HepG2 (cell line): Measurements from ENCODE around the gene VEGFA. TPM values are rescaled to one million over a fixed set of nuclear protein-coding genes. Genes with fewer than 3 reads are reported as not detected.
A peak's percentile ranks its signal among the peaks of the same experiment; 100 is the strongest.

ENCODE experiments used
- EEA1 ChIP-seq: sonication (generic); formaldehyde crosslinking; IDR thresholded peaks from 2 replicates; pipeline ENCODE4 v1.5.1; 2020; ENCODE audit warnings: mild to moderate bottlenecking, missing genetic modification reagents, borderline replicate concordance
- EP300 ChIP-seq, 3 experiments: sonication (generic) in 1 of 3; formaldehyde crosslinking in 1 of 3; IDR thresholded peaks; 2 replicates each; pipeline versions ENCODE4 v1.5.1 to v1.6.1; 2011 to 2020; ENCODE audit warnings: low read depth in 2 of 3, low read length in 2 of 3, borderline replicate concordance in 1 of 3, improper control_type of control experiment in 1 of 3, mild to moderate bottlenecking in 1 of 3, missing genetic modification reagents in 1 of 3, moderate library complexity in 1 of 3
- GMEB2 ChIP-seq: IDR thresholded peaks from 2 replicates; pipeline ENCODE4 v1.6.1; 2016; ENCODE audit warnings: missing biosample characterization, missing genetic modification reagents, low read depth
- HIVEP1 ChIP-seq: sonication (generic); formaldehyde crosslinking; IDR thresholded peaks from 2 replicates; pipeline ENCODE4 v1.4.0; 2020; ENCODE audit warnings: mild to moderate bottlenecking, missing genetic modification reagents
- HNRNPLL ChIP-seq: fragments of 200-400 bp; formaldehyde crosslinking; IDR thresholded peaks from 2 replicates; pipeline ENCODE4 v1.6.1; 2017; ENCODE audit warnings: mild to moderate bottlenecking, low read depth, low read length; ENCODE audit not compliant: poor library complexity, severe bottlenecking
- KDM5B ChIP-seq: sonication (generic); formaldehyde crosslinking; IDR thresholded peaks from 2 replicates; pipeline ENCODE4 v1.4.0; 2020; ENCODE audit warnings: missing genetic modification reagents, mild to moderate bottlenecking, borderline replicate concordance
- PHF5A ChIP-seq: IDR thresholded peaks from one replicate; pipeline ENCODE4 v1.6.1; 2018; ENCODE audit warnings: low read depth, missing genetic modification reagents; ENCODE audit not compliant: unreplicated experiment
- POLR2A ChIP-seq, 2 experiments: IDR thresholded peaks; 2 replicates each; pipeline ENCODE4 v1.6.1; 2011; ENCODE audit warnings: low read depth in 2 of 2, low read length in 2 of 2, mild to moderate bottlenecking in 1 of 2, moderate library complexity in 1 of 2; ENCODE audit not compliant: insufficient read depth in 1 of 2
- RBFOX2 ChIP-seq: fragments of 200-400 bp; formaldehyde crosslinking; IDR thresholded peaks from 2 replicates; pipeline ENCODE4 v1.6.1; 2017; ENCODE audit warnings: low read depth, mild to moderate bottlenecking, low read length
- RBM22 ChIP-seq: fragments of 200-400 bp; formaldehyde crosslinking; optimal IDR thresholded peaks from 2 replicates; pipeline ENCODE3; 2017; ENCODE audit warnings: mild to moderate bottlenecking, low read length, moderate library complexity
- ZBTB38 ChIP-seq: sonication (generic); formaldehyde crosslinking; IDR thresholded peaks from 2 replicates; pipeline ENCODE4 v1.5.1; 2020; ENCODE audit warnings: mild to moderate bottlenecking, missing genetic modification reagents
- ZEB1 ChIP-seq: IDR thresholded peaks from 2 replicates; pipeline ENCODE4 v1.6.1; 2012; ENCODE audit warnings: mild to moderate bottlenecking, low read depth, inconsistent platforms; ENCODE audit not compliant: insufficient replicate concordance
- ZKSCAN1 ChIP-seq: fragments of 150-350 bp; IDR thresholded peaks from 2 replicates; pipeline ENCODE4 v1.6.1; 2014; ENCODE audit warnings: low read length
- ZNF282 ChIP-seq: fragments of 450-650 bp; IDR thresholded peaks from 2 replicates; pipeline ENCODE4 v1.6.1; 2018; ENCODE audit not compliant: partially characterized antibody
- ZNF34 ChIP-seq: sonication (generic); formaldehyde crosslinking; IDR thresholded peaks from 2 replicates; pipeline ENCODE4 v1.4.0; 2020; ENCODE audit warnings: mild to moderate bottlenecking, missing genetic modification reagents, borderline replicate concordance
- ZNF496 ChIP-seq: sonication (generic); formaldehyde crosslinking; IDR thresholded peaks from 2 replicates; pipeline ENCODE4 v1.8.1; 2023; ENCODE audit warnings: mild to moderate bottlenecking, moderate library complexity, missing genetic modification reagents; ENCODE audit not compliant: insufficient replicate concordance
- ZNF501 ChIP-seq: sonication (generic); formaldehyde crosslinking; IDR thresholded peaks from 2 replicates; pipeline ENCODE4 v1.5.1; 2020; ENCODE audit warnings: mild to moderate bottlenecking, moderate library complexity, missing genetic modification reagents
- ZNF564 ChIP-seq: sonication (generic); formaldehyde crosslinking; IDR thresholded peaks from 2 replicates; pipeline ENCODE4 v1.8.1; 2023; ENCODE audit warnings: mild to moderate bottlenecking, missing genetic modification reagents
- ZNF570 ChIP-seq: sonication (generic); formaldehyde crosslinking; IDR thresholded peaks from 2 replicates; pipeline ENCODE4 v1.4.0; 2020; ENCODE audit warnings: mild to moderate bottlenecking, missing genetic modification reagents, borderline replicate concordance
- ZNF7 ChIP-seq: IDR thresholded peaks from 2 replicates; pipeline ENCODE4 v1.6.1; 2016; ENCODE audit warnings: missing biosample characterization, missing genetic modification reagents
- ZNF839 ChIP-seq: sonication (generic); formaldehyde crosslinking; IDR thresholded peaks from 2 replicates; pipeline ENCODE4 v1.4.0; 2020; ENCODE audit warnings: missing genetic modification reagents, mild to moderate bottlenecking, borderline replicate concordance
- polyA plus RNA-seq, 8 experiments: library from polyadenylated mRNA; depleted of rRNA in 3 of 8; stranded (reverse) in 7 of 8; unstranded in 1 of 8; fragments of >200 nt; fragmentation: Illumina TruSeq in 4 of 8; extraction: Trizol in 4 of 8; gene quantifications; 2 replicates each; pipeline versions ENCODE4 v1.2.1 to v1.2.3, GENCODE V29; 2011 to 2016; ENCODE audit warnings: low read depth in 4 of 8, missing spikeins in 1 of 8, mixed read lengths in 1 of 8; ENCODE audit not compliant: insufficient read depth in 1 of 8
- total RNA-seq, 5 experiments: library from RNA; depleted of rRNA; stranded (reverse); fragments of >200 nt; fragmentation: Illumina TruSeq; extraction: Trizol; gene quantifications; 2 replicates each; pipeline ENCODE4 v1.2.3, GENCODE V29; 2016; ENCODE audit warnings: low read depth in 1 of 5
- TF ChIP-seq, protein P1 (sequence below): sonication (generic); formaldehyde crosslinking; IDR thresholded peaks from 2 replicates; pipeline ENCODE4 v1.5.1; 2020; ENCODE audit warnings: mild to moderate bottlenecking, missing genetic modification reagents, moderate library complexity
- TF ChIP-seq, protein P2 (sequence below): sonication (generic); formaldehyde crosslinking; IDR thresholded peaks from 2 replicates; pipeline ENCODE4 v1.4.0; 2020; ENCODE audit warnings: missing genetic modification reagents

VEGFA gene
- total and polyA plus RNA-seq, 2 of the 13 experiments (the other 11 are each of a cell fraction or from before 2014, with no cell fraction given), result 68.1 to 629 TPM

DNA sequence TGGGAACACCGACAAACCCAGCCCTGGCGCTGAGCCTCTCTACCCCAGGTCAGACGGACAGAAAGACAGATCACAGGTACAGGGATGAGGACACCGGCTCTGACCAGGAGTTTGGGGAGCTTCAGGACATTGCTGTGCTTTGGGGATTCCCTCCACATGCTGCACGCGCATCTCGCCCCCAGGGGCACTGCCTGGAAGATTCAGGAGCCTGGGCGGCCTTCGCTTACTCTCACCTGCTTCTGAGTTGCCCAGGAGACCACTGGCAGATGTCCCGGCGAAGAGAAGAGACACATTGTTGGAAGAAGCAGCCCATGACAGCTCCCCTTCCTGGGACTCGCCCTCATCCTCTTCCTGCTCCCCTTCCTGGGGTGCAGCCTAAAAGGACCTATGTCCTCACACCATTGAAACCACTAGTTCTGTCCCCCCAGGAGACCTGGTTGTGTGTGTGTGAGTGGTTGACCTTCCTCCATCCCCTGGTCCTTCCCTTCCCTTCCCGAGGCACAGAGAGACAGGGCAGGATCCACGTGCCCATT lies 15.3 kb downstream of the VEGFA start (continued):
- TF ChIP-seq ZNF7 (CRISPR knock-in tag), result no peak
- TF ChIP-seq ZNF282, result no peak
- peak; percentile 60 for TF ChIP-seq RBFOX2
- TF ChIP-seq ZNF496, result no peak
- peak; percentile 46; the same call in 1 of the 2 replicates for TF ChIP-seq HIVEP1 (CRISPR knock-in tag)
- 0 out of 2 replicates have a peak, but pooled peaks have one; percentile 24 for TF ChIP-seq KDM5B (CRISPR knock-in tag)
- TF ChIP-seq EP300 (IDR thresholded peaks at IDR 0.05; ENCODE audit: low read depth in 2 of 2, low read length in 2 of 2), result no peak
- TF ChIP-seq EP300 (CRISPR knock-in tag; IDR thresholded peaks at IDR 0.05; ENCODE audit: borderline replicate concordance), result no peak
- TF ChIP-seq ZNF34 (CRISPR knock-in tag), result no peak
- TF ChIP-seq, protein P1, sequence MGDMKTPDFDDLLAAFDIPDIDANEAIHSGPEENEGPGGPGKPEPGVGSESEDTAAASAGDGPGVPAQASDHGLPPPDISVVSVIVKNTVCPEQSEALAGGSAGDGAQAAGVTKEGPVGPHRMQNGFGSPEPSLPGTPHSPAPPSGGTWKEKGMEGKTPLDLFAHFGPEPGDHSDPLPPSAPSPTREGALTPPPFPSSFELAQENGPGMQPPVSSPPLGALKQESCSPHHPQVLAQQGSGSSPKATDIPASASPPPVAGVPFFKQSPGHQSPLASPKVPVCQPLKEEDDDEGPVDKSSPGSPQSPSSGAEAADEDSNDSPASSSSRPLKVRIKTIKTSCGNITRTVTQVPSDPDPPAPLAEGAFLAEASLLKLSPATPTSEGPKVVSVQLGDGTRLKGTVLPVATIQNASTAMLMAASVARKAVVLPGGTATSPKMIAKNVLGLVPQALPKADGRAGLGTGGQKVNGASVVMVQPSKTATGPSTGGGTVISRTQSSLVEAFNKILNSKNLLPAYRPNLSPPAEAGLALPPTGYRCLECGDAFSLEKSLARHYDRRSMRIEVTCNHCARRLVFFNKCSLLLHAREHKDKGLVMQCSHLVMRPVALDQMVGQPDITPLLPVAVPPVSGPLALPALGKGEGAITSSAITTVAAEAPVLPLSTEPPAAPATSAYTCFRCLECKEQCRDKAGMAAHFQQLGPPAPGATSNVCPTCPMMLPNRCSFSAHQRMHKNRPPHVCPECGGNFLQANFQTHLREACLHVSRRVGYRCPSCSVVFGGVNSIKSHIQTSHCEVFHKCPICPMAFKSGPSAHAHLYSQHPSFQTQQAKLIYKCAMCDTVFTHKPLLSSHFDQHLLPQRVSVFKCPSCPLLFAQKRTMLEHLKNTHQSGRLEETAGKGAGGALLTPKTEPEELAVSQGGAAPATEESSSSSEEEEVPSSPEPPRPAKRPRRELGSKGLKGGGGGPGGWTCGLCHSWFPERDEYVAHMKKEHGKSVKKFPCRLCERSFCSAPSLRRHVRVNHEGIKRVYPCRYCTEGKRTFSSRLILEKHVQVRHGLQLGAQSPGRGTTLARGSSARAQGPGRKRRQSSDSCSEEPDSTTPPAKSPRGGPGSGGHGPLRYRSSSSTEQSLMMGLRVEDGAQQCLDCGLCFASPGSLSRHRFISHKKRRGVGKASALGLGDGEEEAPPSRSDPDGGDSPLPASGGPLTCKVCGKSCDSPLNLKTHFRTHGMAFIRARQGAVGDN (CRISPR knock-in tag), result peak; percentile 23; the same call in 1 of the 2 replicates
- TF ChIP-seq ZKSCAN1, result no peak
- TF ChIP-seq ZNF501 (CRISPR knock-in tag), result no peak
- TF ChIP-seq ZEB1, result no peak
- no peak for TF ChIP-seq EEA1
- no peak for TF ChIP-seq ZNF570
- no peak for TF ChIP-seq ZNF839 (CRISPR knock-in tag)
- TF ChIP-seq, protein P2, sequence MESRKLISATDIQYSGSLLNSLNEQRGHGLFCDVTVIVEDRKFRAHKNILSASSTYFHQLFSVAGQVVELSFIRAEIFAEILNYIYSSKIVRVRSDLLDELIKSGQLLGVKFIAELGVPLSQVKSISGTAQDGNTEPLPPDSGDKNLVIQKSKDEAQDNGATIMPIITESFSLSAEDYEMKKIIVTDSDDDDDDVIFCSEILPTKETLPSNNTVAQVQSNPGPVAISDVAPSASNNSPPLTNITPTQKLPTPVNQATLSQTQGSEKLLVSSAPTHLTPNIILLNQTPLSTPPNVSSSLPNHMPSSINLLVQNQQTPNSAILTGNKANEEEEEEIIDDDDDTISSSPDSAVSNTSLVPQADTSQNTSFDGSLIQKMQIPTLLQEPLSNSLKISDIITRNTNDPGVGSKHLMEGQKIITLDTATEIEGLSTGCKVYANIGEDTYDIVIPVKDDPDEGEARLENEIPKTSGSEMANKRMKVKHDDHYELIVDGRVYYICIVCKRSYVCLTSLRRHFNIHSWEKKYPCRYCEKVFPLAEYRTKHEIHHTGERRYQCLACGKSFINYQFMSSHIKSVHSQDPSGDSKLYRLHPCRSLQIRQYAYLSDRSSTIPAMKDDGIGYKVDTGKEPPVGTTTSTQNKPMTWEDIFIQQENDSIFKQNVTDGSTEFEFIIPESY (CRISPR knock-in tag), result 0 out of 2 replicates have a peak, but pooled peaks have one; percentile 4
- peak in 1 of 2 experiments; percentile 42; a peak in 3 of 4 replicates for TF ChIP-seq POLR2A (IDR thresholded peaks at IDR 0.05; ENCODE audit: insufficient read depth in 1 of 2, low read depth in 2 of 2, low read length in 2 of 2)
- no peak for TF ChIP-seq GMEB2 (CRISPR knock-in tag)
- 0 out of 2 replicates have a peak, but pooled peaks have one; percentile 37 for TF ChIP-seq ZBTB38 (CRISPR knock-in tag)
- TF ChIP-seq ZNF564 (CRISPR knock-in tag), result no peak
- TF ChIP-seq HNRNPLL, result no peak
- peak; percentile 81 for TF ChIP-seq RBM22
- TF ChIP-seq PHF5A, result no peak
